ENCODE results near the gene TNNI2.

The TNNI2 gene

GRCh38 chr11:1839924-1840779, 1.4 kb downstream of the TNNI2 start:
- H3K4me3 ChIP-seq (replicated peaks; ENCODE audit: low read depth, low read length): no peak overlapping the region
- no peak for DNase-seq (ENCODE audit: low read depth)
- no peak for TF ChIP-seq CTCF (IDR thresholded peaks at IDR 0.05; ENCODE audit: low read length, missing control alignments)

GRCh38 chr11:1840780-1841480, 2.1 kb downstream of the TNNI2 start:
- H3K4me3 ChIP-seq (replicated peaks; ENCODE audit: low read depth, low read length): no peak overlapping the region
- no peak for TF ChIP-seq CTCF (IDR thresholded peaks at IDR 0.05; ENCODE audit: low read length, missing control alignments)
- no peak for DNase-seq (ENCODE audit: low read depth)

- no peak overlapping the region for H3K4me3 ChIP-seq (replicated peaks; ENCODE audit: low read depth, low read length)
- no peak for TF ChIP-seq CTCF (IDR thresholded peaks at IDR 0.05; ENCODE audit: low read length, missing control alignments)
- no peak for DNase-seq (ENCODE audit: low read depth)
Measured at GRCh38 chr11:1841511-1842148, 2.8 kb downstream of the TNNI2 start.

GRCh38 chr11:1842149-1843097, 3.6 kb downstream of the TNNI2 start:
- DNase-seq (ENCODE audit: low read depth): no peak
- TF ChIP-seq CTCF (IDR thresholded peaks at IDR 0.05; ENCODE audit: low read length, missing control alignments): no peak

GRCh38 chr11:1843098-1843473, 4.3 kb downstream of the TNNI2 start:
- TF ChIP-seq CTCF (IDR thresholded peaks at IDR 0.05; ENCODE audit: low read length, missing control alignments): no peak
- no peak for DNase-seq (ENCODE audit: low read depth)
- no peak overlapping the region for H3K4me3 ChIP-seq (replicated peaks; ENCODE audit: low read depth, low read length)

More at GRCh38 chr11:1842149-1843097, 3.6 kb downstream of the TNNI2 start:
- H3K4me3 ChIP-seq (replicated peaks; ENCODE audit: low read depth, low read length): no peak overlapping the region

- no peak overlapping the region for H3K4me3 ChIP-seq (replicated peaks; ENCODE audit: low read depth, low read length)
- no peak for DNase-seq (ENCODE audit: low read depth)
- TF ChIP-seq CTCF (IDR thresholded peaks at IDR 0.05; ENCODE audit: low read length, missing control alignments): no peak
Measured at GRCh38 chr11:1843796-1844195, 5.0 kb downstream of the TNNI2 start.

Measured in fibroblast of pulmonary artery (primary cell).